Neural progenitor cell (in vitro differentiated cells): ENCODE results near the gene ALDOB. TPM values are rescaled to one million over a fixed set of nuclear protein-coding genes. Genes with fewer than 3 reads are reported as not detected.

Experiments used
- DNase-seq: peaks from one replicate; pipeline ENCODE4 v3.0.0-alpha.2; 2016; ENCODE audit warnings: low spot score
- H2AFZ ChIP-seq: fragments of 200-600 bp; sonication (generic); replicated peaks from 2 replicates; pipeline ENCODE4 v1.6.1; 2016; ENCODE audit warnings: antibody characterized with exemption
- H3F3A ChIP-seq: fragments of 200-600 bp; sonication (generic); 2 replicates; pipeline ENCODE4 v1.6.1; 2016; ENCODE audit warnings: antibody characterized with exemption, low read depth
- H3K27ac ChIP-seq: fragments of 200-600 bp; sonication (generic); 2 replicates; pipeline ENCODE4 v1.5.1; 2016; ENCODE audit warnings: mild to moderate bottlenecking
- H3K27me3 ChIP-seq: fragments of 200-600 bp; sonication (generic); 2 replicates; pipeline ENCODE4 v1.6.1; 2016; ENCODE audit warnings: mild to moderate bottlenecking, moderate library complexity
- H3K36me3 ChIP-seq: fragments of 200-600 bp; sonication (generic); 2 replicates; pipeline ENCODE4 v1.5.1; 2016
- H3K4me1 ChIP-seq: fragments of 200-600 bp; sonication (generic); 2 replicates; pipeline ENCODE4 v1.6.1; 2016; ENCODE audit warnings: mixed run types
- H3K4me2 ChIP-seq: fragments of 200-600 bp; sonication (generic); 2 replicates; pipeline ENCODE4 v1.6.1; 2016
- H3K4me3 ChIP-seq: fragments of 200-600 bp; sonication (generic); 2 replicates; pipeline ENCODE4 v1.5.1; 2016
- H3K79me2 ChIP-seq: fragments of 200-600 bp; sonication (generic); 2 replicates; pipeline ENCODE4 v1.6.1; 2016; ENCODE audit warnings: low read depth
- H3K9ac ChIP-seq: fragments of 200-600 bp; sonication (generic); 2 replicates; pipeline ENCODE4 v1.6.1; 2016
- H3K9me3 ChIP-seq: fragments of 200-600 bp; sonication (generic); 2 replicates; pipeline ENCODE4 v1.5.1; 2016; ENCODE audit warnings: low read depth
- H4K20me1 ChIP-seq: fragments of 200-600 bp; sonication (generic); 2 replicates; pipeline ENCODE4 v1.6.1; 2016; ENCODE audit warnings: low read depth
- H3K27ac Mint-ChIP-seq: 3 replicates; pipeline ENCODE4 v1.8.0; 2021; ENCODE audit warnings: mixed read lengths
- H3K27me3 Mint-ChIP-seq: 2 replicates; pipeline ENCODE4 v1.8.0; 2022; ENCODE audit warnings: low read depth, mild to moderate bottlenecking, inconsistent platforms, moderate library complexity, mixed read lengths; ENCODE audit not compliant: insufficient read depth
- H3K36me3 Mint-ChIP-seq: 3 replicates; pipeline ENCODE4 v1.8.0; 2021; ENCODE audit warnings: mixed read lengths
- H3K4me1 Mint-ChIP-seq: 3 replicates; pipeline ENCODE4 v1.8.0; 2021; ENCODE audit warnings: mixed read lengths
- H3K4me3 Mint-ChIP-seq: 3 replicates; pipeline ENCODE4 v1.8.0; 2021; ENCODE audit warnings: mild to moderate bottlenecking, moderate library complexity, mixed read lengths
- H3K9me3 Mint-ChIP-seq: 3 replicates; pipeline ENCODE4 v1.8.0; 2020; ENCODE audit warnings: mixed read lengths
- CTCF ChIP-seq: fragments of 200-600 bp; sonication (generic); IDR thresholded peaks from 2 replicates; pipeline ENCODE4 v1.5.1; 2017; ENCODE audit warnings: antibody characterized with exemption, mild to moderate bottlenecking
- EZH2 ChIP-seq: fragments of 200-600 bp; sonication (generic); IDR thresholded peaks from 2 replicates; pipeline ENCODE4 v1.6.1; 2017; ENCODE audit warnings: antibody characterized with exemption, mild to moderate bottlenecking, moderate library complexity
- EZH2phosphoT487 ChIP-seq: fragments of 200-600 bp; sonication (generic); IDR thresholded peaks from 2 replicates; pipeline ENCODE4 v1.6.1; 2017; ENCODE audit warnings: antibody characterized with exemption
- total RNA-seq: library from RNA; depleted of rRNA; stranded (reverse); fragments of >200 nt; gene quantifications from 2 replicates; pipeline ENCODE4 v1.2.3, GENCODE V29; 2015; ENCODE audit warnings: low replicate concordance

The ALDOB gene
- total RNA-seq, 1 donor from 2014 or later: not detected

- Histone ChIP-seq H4K20me1 (no peaks in the 10 kb centered on the region), H2AFZ (no peak overlapping the region), H3F3A (no peaks in the 10 kb centered on the region), H3K4me1 (no peaks in the 10 kb centered on the region), H3K79me2 (no peaks in the 10 kb centered on the region), H3K4me2 (no peak overlapping the region), H3K27ac (no peak overlapping the region), H3K4me3 (no peak overlapping the region), H3K9ac (no peak overlapping the region), H3K27me3 (no peaks in the 10 kb centered on the region), H3K9me3 (no peaks in the 10 kb centered on the region), H3K36me3 (no peaks in the 10 kb centered on the region)
- no peak for DNase-seq
- H3K27ac Mint-ChIP-seq: no peak overlapping the region
- H3K9me3 Mint-ChIP-seq: no peaks in the 10 kb centered on the region
- no peak for TF ChIP-seq CTCF
- H3K27me3 Mint-ChIP-seq: no peaks in the 10 kb centered on the region
- H3K4me1 Mint-ChIP-seq: peaks cover 7% of the 10 kb centered on the region
- H3K36me3 Mint-ChIP-seq: peaks cover 37% of the 10 kb centered on the region
- H3K4me3 Mint-ChIP-seq: no peak overlapping the region
These were observed 41.6 kb upstream of the ALDOB start for GRCh38 chr9:101477214-101477613.

- no peak overlapping the region for H3K27ac Mint-ChIP-seq
- DNase-seq: no peak
- no peak for TF ChIP-seq EZH2phosphoT487
- no peak for TF ChIP-seq EZH2
- TF ChIP-seq CTCF: no peak
- Histone ChIP-seq H3K9me3 (no peaks in the 10 kb centered on the region), H4K20me1 (no peaks in the 10 kb centered on the region), H3K9ac (no peak overlapping the region), H3K4me3 (no peak overlapping the region), H3K4me2 (no peak overlapping the region), H3K79me2 (no peaks in the 10 kb centered on the region), H2AFZ (no peak overlapping the region), H3K27me3 (no peaks in the 10 kb centered on the region), H3K4me1 (no peaks in the 10 kb centered on the region), H3K36me3 (no peaks in the 10 kb centered on the region), H3F3A (no peaks in the 10 kb centered on the region), H3K27ac (no peak overlapping the region)
- H3K4me3 Mint-ChIP-seq: no peak overlapping the region
- no peaks in the 10 kb centered on the region for H3K27me3 Mint-ChIP-seq
- no peaks in the 10 kb centered on the region for H3K9me3 Mint-ChIP-seq
- H3K36me3 Mint-ChIP-seq: peaks cover 38% of the 10 kb centered on the region
- peaks cover 7% of the 10 kb centered on the region for H3K4me1 Mint-ChIP-seq
These were observed 41.1 kb upstream of the ALDOB start for GRCh38 chr9:101476576-101477208.

DNA sequence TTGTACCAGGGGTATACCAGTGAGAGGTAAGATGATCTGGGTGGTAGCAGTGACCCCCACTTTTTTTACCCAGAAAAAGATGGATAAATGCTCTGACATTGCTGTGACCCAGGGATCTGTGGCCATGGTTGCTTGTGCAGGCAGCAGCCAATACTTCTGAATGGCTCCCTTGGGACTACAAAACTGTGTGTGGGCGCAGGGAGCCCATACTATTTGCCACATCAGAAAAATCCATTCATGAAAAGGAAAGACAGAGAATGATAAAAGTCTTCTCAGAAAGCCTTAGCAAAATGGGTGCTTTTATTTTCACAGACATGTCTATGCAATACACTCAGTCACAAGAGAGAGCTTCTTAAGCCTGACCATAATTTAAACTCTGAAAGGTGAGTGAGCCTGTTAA, 37.3 kb upstream of the ALDOB start:
- TF ChIP-seq CTCF (no peak), EZH2 (no peak), EZH2phosphoT487 (no peak)
- peaks cover 4% of the 10 kb centered on the region for H3K4me1 ChIP-seq
- Mint-ChIP-seq H3K27me3 (no peaks in the 10 kb centered on the region), H3K4me1 (no peaks in the 10 kb centered on the region), H3K9me3 (no peaks in the 10 kb centered on the region), H3K36me3 (peaks cover 35% of the 10 kb centered on the region), H3K27ac (no peak overlapping the region), H3K4me3 (no peak overlapping the region)
- no peak overlapping the region for H2AFZ ChIP-seq
- H3K36me3 ChIP-seq: no peaks in the 10 kb centered on the region
- H3K27me3 ChIP-seq: no peaks in the 10 kb centered on the region
- H3K4me3 ChIP-seq: no peak overlapping the region
- H3K4me2 ChIP-seq: no peak overlapping the region
- no peaks in the 10 kb centered on the region for H3K79me2 ChIP-seq
- no peak for DNase-seq
- no peaks in the 10 kb centered on the region for H3K9me3 ChIP-seq
- H3K9ac ChIP-seq: no peak overlapping the region
- no peak overlapping the region for H3K27ac ChIP-seq
- H4K20me1 ChIP-seq: no peaks in the 10 kb centered on the region
- no peaks in the 10 kb centered on the region for H3F3A ChIP-seq
